GM23338 (cell line): ENCODE data around the gene NDUFB4. TPM values are rescaled to one million over a fixed set of nuclear protein-coding genes. Genes with fewer than 3 reads are reported as not detected.

ENCODE experiments used
- ATAC-seq: fragments of 200-7000 bp; cut with Tn5 transposase; 3 replicates; pipeline ENCODE4 v1.9.1; 2020
- DNase-seq: peaks from one replicate; pipeline ENCODE4 v3.0.0-alpha.2; 2015; ENCODE audit warnings: low spot score
- H2AFZ ChIP-seq: fragments of 200-600 bp; sonication (generic); 2 replicates; pipeline ENCODE4 v1.8.0; 2016; ENCODE audit warnings: antibody characterized with exemption, mild to moderate bottlenecking, moderate library complexity
- H3F3A ChIP-seq: fragments of 200-600 bp; sonication (generic); replicated peaks from 2 replicates; pipeline ENCODE4 v1.8.0; 2017; ENCODE audit warnings: antibody characterized with exemption, mixed run types, low read depth
- H3K27ac ChIP-seq: fragments of 200-600 bp; sonication (generic); 2 replicates; pipeline ENCODE4 v1.6.1; 2016; ENCODE audit warnings: low read depth
- H3K27me3 ChIP-seq: fragments of 200-600 bp; sonication (generic); 2 replicates; pipeline ENCODE4 v1.8.0; 2016; ENCODE audit warnings: mild to moderate bottlenecking, mixed run types, moderate library complexity; ENCODE audit not compliant: insufficient read depth
- H3K36me3 ChIP-seq: fragments of 200-600 bp; sonication (generic); 2 replicates; pipeline ENCODE4 v1.8.0; 2016; ENCODE audit warnings: mild to moderate bottlenecking; ENCODE audit not compliant: insufficient read depth
- H3K4me1 ChIP-seq: fragments of 200-600 bp; sonication (generic); 2 replicates; pipeline ENCODE4 v1.8.0; 2016; ENCODE audit warnings: mild to moderate bottlenecking, moderate library complexity; ENCODE audit not compliant: insufficient read depth
- H3K4me2 ChIP-seq: fragments of 200-600 bp; sonication (generic); 2 replicates; pipeline ENCODE4 v1.7.1; 2017; ENCODE audit warnings: mixed run types
- H3K4me3 ChIP-seq: fragments of 200-600 bp; sonication (generic); 2 replicates; pipeline ENCODE4 v1.6.1; 2016; ENCODE audit warnings: mixed run types
- H3K79me2 ChIP-seq: fragments of 200-600 bp; sonication (generic); replicated peaks from 2 replicates; pipeline ENCODE4 v1.8.0; 2017; ENCODE audit warnings: mild to moderate bottlenecking; ENCODE audit not compliant: insufficient read depth
- H3K9me2 ChIP-seq: fragments of 200-600 bp; sonication (generic); 2 replicates; pipeline ENCODE4 v1.8.0; 2017; ENCODE audit not compliant: insufficient read depth
- H4K20me1 ChIP-seq: fragments of 200-600 bp; sonication (generic); replicated peaks from 2 replicates; pipeline ENCODE4 v1.8.0; 2017; ENCODE audit warnings: mild to moderate bottlenecking; ENCODE audit not compliant: insufficient read depth
- H3K27ac Mint-ChIP-seq: 2 replicates; pipeline ENCODE4 v1.8.0; 2020; ENCODE audit warnings: inconsistent platforms, mild to moderate bottlenecking, moderate library complexity, mixed read lengths
- H3K27me3 Mint-ChIP-seq: 3 replicates; pipeline ENCODE4 v1.8.0; 2022; ENCODE audit warnings: low read depth, mild to moderate bottlenecking, moderate library complexity, mixed read lengths, inconsistent platforms; ENCODE audit not compliant: insufficient read depth, poor library complexity
- H3K36me3 Mint-ChIP-seq: 3 replicates; pipeline ENCODE4 v1.8.0; 2021; ENCODE audit warnings: low read depth, mild to moderate bottlenecking, inconsistent platforms, moderate library complexity, mixed read lengths
- H3K4me1 Mint-ChIP-seq: 3 replicates; pipeline ENCODE4 v1.8.0; 2020; ENCODE audit warnings: mild to moderate bottlenecking, inconsistent platforms, mixed read lengths
- H3K4me3 Mint-ChIP-seq: 3 replicates; pipeline ENCODE4 v1.8.0; 2021; ENCODE audit warnings: moderate library complexity, mild to moderate bottlenecking, inconsistent platforms, mixed read lengths
- H3K9me3 Mint-ChIP-seq: 3 replicates; pipeline ENCODE4 v1.8.0; 2020; ENCODE audit warnings: moderate library complexity, mild to moderate bottlenecking, inconsistent platforms, mixed read lengths
- CREB1 ChIP-seq: fragments of 250-450 bp; sonication (Bioruptor Pico); IDR thresholded peaks from 2 replicates; pipeline ENCODE4 v1.5.0; 2020; ENCODE audit warnings: low read depth, mild to moderate bottlenecking, moderate library complexity
- ETS1 ChIP-seq: IDR thresholded peaks from 2 replicates; pipeline ENCODE4 v1.6.1; 2016; ENCODE audit warnings: antibody characterized with exemption
- EZH2 ChIP-seq: fragments of 200-600 bp; sonication (generic); IDR thresholded peaks from one replicate; pipeline ENCODE4 v1.8.0; 2017; ENCODE audit warnings: antibody characterized with exemption, mild to moderate bottlenecking, low read depth; ENCODE audit not compliant: unreplicated experiment
- EZH2phosphoT487 ChIP-seq: fragments of 200-600 bp; sonication (generic); IDR thresholded peaks from one replicate; pipeline ENCODE4 v1.8.1; 2018; ENCODE audit warnings: antibody characterized with exemption; ENCODE audit not compliant: unreplicated experiment
- JUNB ChIP-seq: IDR thresholded peaks from one replicate; pipeline ENCODE4 v1.6.1; 2016; ENCODE audit warnings: antibody characterized with exemption; ENCODE audit not compliant: unreplicated experiment
- NANOG ChIP-seq: IDR thresholded peaks from 2 replicates; pipeline ENCODE4 v1.6.1; 2016; ENCODE audit warnings: antibody characterized with exemption, borderline replicate concordance
- POLR2AphosphoS5 ChIP-seq: IDR thresholded peaks from 2 replicates; pipeline ENCODE4 v1.6.1; 2016; ENCODE audit warnings: antibody characterized with exemption, low read depth
- STAT1 ChIP-seq: IDR thresholded peaks from one replicate; pipeline ENCODE4 v1.6.1; 2016; ENCODE audit warnings: antibody characterized with exemption; ENCODE audit not compliant: unreplicated experiment
- ZNF331 ChIP-seq: fragments of 250-450 bp; sonication (Bioruptor Pico); IDR thresholded peaks from 2 replicates; pipeline ENCODE4 v1.5.0; 2020; ENCODE audit warnings: low read depth, mild to moderate bottlenecking, moderate library complexity
- ZNF462 ChIP-seq: fragments of 250-450 bp; sonication (Bioruptor Pico); IDR thresholded peaks from 2 replicates; pipeline ENCODE4 v1.5.0; 2020; ENCODE audit warnings: mild to moderate bottlenecking, moderate library complexity
- polyA plus RNA-seq: library from polyadenylated mRNA; unstranded; fragments of >200 nt; fragmentation: Nextera tagmentation; extraction: Ambion mirVana; gene quantifications from 2 replicates; pipeline ENCODE4 v1.2.1, GENCODE V29; 2016
- total RNA-seq: library from RNA; depleted of rRNA; stranded (reverse); fragments of >200 nt; shearing (Covaris generic); gene quantifications from 2 replicates; pipeline ENCODE4 v1.2.3, GENCODE V29; 2014

The NDUFB4 gene
- total and polyA plus RNA-seq, 2 experiments from 2014 or later: 199 to 716 TPM

GRCh38 chr3:120602682-120603081 is 6.5 kb downstream of the NDUFB4 start (continued):
- TF ChIP-seq ETS1 (no peak), EZH2phosphoT487 (no peak), JUNB (no peak)

- no peaks in the 10 kb centered on the region; the same call in 1 of the 2 replicates for H4K20me1 ChIP-seq
- no peak overlapping the region for H3K4me3 ChIP-seq
- Mint-ChIP-seq H3K4me3 (no peak overlapping the region), H3K4me1 (peaks cover 2% of the 10 kb centered on the region; the same call in 2 of the 3 replicates), H3K36me3 (peaks cover 23% of the 10 kb centered on the region), H3K27ac (no peak overlapping the region), H3K9me3 (no peaks in the 10 kb centered on the region), H3K27me3 (no peaks in the 10 kb centered on the region)
- DNase-seq: no peak
- peaks cover 5% of the 10 kb centered on the region for H3K79me2 ChIP-seq
- TF ChIP-seq EZH2: no peak
- TF ChIP-seq CREB1 (CRISPR knock-in tag): no peak
- no peak for TF ChIP-seq EZH2phosphoT487
- ATAC-seq: no peak
- no peaks in the 10 kb centered on the region for H3K9me2 ChIP-seq
- H3K27me3 ChIP-seq: no peaks in the 10 kb centered on the region
- no peak overlapping the region for H3K27ac ChIP-seq
- peaks cover 5% of the 10 kb centered on the region for H3F3A ChIP-seq
- H2AFZ ChIP-seq: no peak overlapping the region
- H3K36me3 ChIP-seq: peaks cover 16% of the 10 kb centered on the region
- no peaks in the 10 kb centered on the region for H3K4me1 ChIP-seq
- no peak overlapping the region for H3K4me2 ChIP-seq
Observed at GRCh38 chr3:120604382-120604781, 8.2 kb downstream of the NDUFB4 start.

- ATAC-seq (peak; percentile 90), DNase-seq (peak; percentile 47)
- Histone ChIP-seq H3K27me3 (no peaks in the 10 kb centered on the region), H3F3A (peaks cover 5% of the 10 kb centered on the region), H4K20me1 (no peaks in the 10 kb centered on the region; the same call in 1 of the 2 replicates), H3K9me2 (no peaks in the 10 kb centered on the region), H3K4me2 (no peak overlapping the region), H3K4me3 (no peak overlapping the region), H3K36me3 (peaks cover 16% of the 10 kb centered on the region), H3K27ac (no peak overlapping the region), H3K4me1 (no peaks in the 10 kb centered on the region), H2AFZ (no peak overlapping the region), H3K79me2 (peaks cover 2% of the 10 kb centered on the region)
- TF ChIP-seq STAT1: no peak
- TF ChIP-seq ETS1: no peak
- TF ChIP-seq POLR2AphosphoS5: no peak
- TF ChIP-seq NANOG: no peak
- no peak for TF ChIP-seq JUNB
- TF ChIP-seq EZH2: no peak
- TF ChIP-seq ZNF462 (CRISPR knock-in tag): no peak
- no peak for TF ChIP-seq ZNF331 (CRISPR knock-in tag)
- no peak for TF ChIP-seq EZH2phosphoT487
- Mint-ChIP-seq H3K27ac (no peak overlapping the region), H3K4me3 (no peak overlapping the region), H3K36me3 (peaks cover 23% of the 10 kb centered on the region), H3K4me1 (peaks cover 2% of the 10 kb centered on the region; the same call in 2 of the 3 replicates), H3K27me3 (no peaks in the 10 kb centered on the region), H3K9me3 (no peaks in the 10 kb centered on the region)
Observed at GRCh38 chr3:120604784-120605183, 8.6 kb downstream of the NDUFB4 start.
